Liver (tissue), 9 donors: Measurements from ENCODE around the gene BRD1. TPM values are rescaled to one million over a fixed set of nuclear protein-coding genes. Genes with fewer than 3 reads are reported as not detected.

Experiments
- DNase-seq: peaks from one replicate; pipeline ENCODE4 v3.0.0-alpha.2; 2017; ENCODE audit warnings: low spot score
- H3K27ac ChIP-seq, 2 donors: one replicate each; pipeline ENCODE4 v1.7.0; 2013; ENCODE audit warnings: inconsistent platforms in 2 of 2, low read length in 2 of 2, control low read depth in 1 of 2, low read depth in 1 of 2, mild to moderate bottlenecking in 1 of 2
- H3K27me3 ChIP-seq, 4 donors: one replicate each; pipeline versions ENCODE4 v1.6.1 to v1.7.0; 2013; ENCODE audit warnings: low read length in 3 of 4, inconsistent platforms in 1 of 4, mild to moderate bottlenecking in 1 of 4, moderate library complexity in 1 of 4; ENCODE audit not compliant: control insufficient read depth in 4 of 4, insufficient read depth in 4 of 4
- H3K36me3 ChIP-seq, 4 donors: one replicate each; pipeline versions ENCODE4 v1.6.1 to v1.7.0; 2013; ENCODE audit warnings: low read length in 3 of 4, mild to moderate bottlenecking in 3 of 4, low read depth in 1 of 4, moderate library complexity in 1 of 4; ENCODE audit not compliant: control insufficient read depth in 4 of 4, insufficient read depth in 3 of 4
- H3K4me1 ChIP-seq, 4 donors: one replicate each; pipeline versions ENCODE4 v1.6.1 to v1.7.0; 2013; ENCODE audit warnings: low read length in 3 of 4, mild to moderate bottlenecking in 3 of 4, moderate library complexity in 1 of 4; ENCODE audit not compliant: control insufficient read depth in 4 of 4, insufficient read depth in 4 of 4
- H3K4me3 ChIP-seq, 3 donors: one replicate each; pipeline versions ENCODE4 v1.6.1 to v1.7.0; 2013; ENCODE audit warnings: low read length in 3 of 3, control low read depth in 1 of 3, low read depth in 1 of 3, mild to moderate bottlenecking in 1 of 3
- H3K9ac ChIP-seq, 2 donors: one replicate each; pipeline ENCODE4 v1.7.0; 2013; ENCODE audit warnings: low read length in 2 of 2, mild to moderate bottlenecking in 2 of 2, moderate library complexity in 2 of 2, control low read depth in 1 of 2, low read depth in 1 of 2
- H3K9me3 ChIP-seq, 4 donors: one replicate each; pipeline versions ENCODE4 v1.6.1 to v1.7.0; 2013; ENCODE audit warnings: low read length in 3 of 4; ENCODE audit not compliant: control insufficient read depth in 4 of 4
- EGR1 ChIP-seq, 2 donors: IDR thresholded peaks; 2 replicates each; pipeline ENCODE4 v1.6.1; 2016 to 2018; ENCODE audit warnings: antibody characterized with exemption in 2 of 2, low read depth in 2 of 2
- FOXA1 ChIP-seq: IDR thresholded peaks from 2 replicates; pipeline ENCODE4 v1.6.1; 2016; ENCODE audit warnings: antibody characterized with exemption
- FOXA2 ChIP-seq: IDR thresholded peaks from 2 replicates; pipeline ENCODE4 v1.6.1; 2016; ENCODE audit warnings: antibody characterized with exemption
- GABPA ChIP-seq, 2 donors: IDR thresholded peaks in 1 of 2; conservative IDR thresholded peaks in 1 of 2; 2 replicates each; pipeline ENCODE4 v1.6.1; 2016; ENCODE audit warnings: antibody characterized with exemption in 2 of 2, mild to moderate bottlenecking in 1 of 2, moderate library complexity in 1 of 2
- HNF4A ChIP-seq, 2 donors: conservative IDR thresholded peaks; 2 replicates each; pipeline ENCODE4 v1.6.1; 2016; ENCODE audit warnings: antibody characterized with exemption in 2 of 2, mild to moderate bottlenecking in 2 of 2
- HNF4G ChIP-seq: IDR thresholded peaks from 2 replicates; pipeline ENCODE4 v1.6.1; 2016; ENCODE audit warnings: antibody characterized with exemption
- JUND ChIP-seq, 2 donors: IDR thresholded peaks; 2 replicates each; pipeline ENCODE4 v1.6.1; 2016; ENCODE audit warnings: antibody characterized with exemption in 2 of 2
- NR2F2 ChIP-seq: IDR thresholded peaks from 2 replicates; pipeline ENCODE4 v1.6.1; 2016; ENCODE audit warnings: antibody characterized with exemption
- RAD21 ChIP-seq, 2 donors: IDR thresholded peaks; 2 replicates each; pipeline ENCODE4 v1.6.1; 2016; ENCODE audit warnings: antibody characterized with exemption in 2 of 2, mild to moderate bottlenecking in 2 of 2
- RXRA ChIP-seq, 2 donors: IDR thresholded peaks; 2 replicates each; pipeline ENCODE4 v1.6.1; 2017 to 2018; ENCODE audit warnings: antibody characterized with exemption in 2 of 2, mild to moderate bottlenecking in 1 of 2
- SP1 ChIP-seq: IDR thresholded peaks from 2 replicates; pipeline ENCODE4 v1.6.1; 2018; ENCODE audit warnings: antibody characterized with exemption, mild to moderate bottlenecking
- TAF1 ChIP-seq: conservative IDR thresholded peaks from 2 replicates; pipeline ENCODE4 v1.6.1; 2016; ENCODE audit warnings: antibody characterized with exemption, mild to moderate bottlenecking
- YY1 ChIP-seq: IDR thresholded peaks from 2 replicates; pipeline ENCODE4 v1.6.1; 2016; ENCODE audit warnings: antibody characterized with exemption, mild to moderate bottlenecking
- WGBS: extraction: QIAGEN DNeasy Blood & Tissue Kit; methylation state at CpG from one replicate; pipeline ENCODE4 v1.1.7; 2013; 5-methylcytosine and 5-hydroxymethylcytosine counted together
- polyA plus RNA-seq, 2 donors: library from polyadenylated mRNA; stranded (reverse) in 1 of 2; unstranded in 1 of 2; fragments of 200-250 nt in 1 of 2; fragments of >200 nt in 1 of 2; fragmentation: Nextera tagmentation in 1 of 2; extraction: Ambion mirVana in 1 of 2; gene quantifications; one replicate each; pipeline versions ENCODE4 v1.2.1 to v1.2.3, GENCODE V29; 2013 to 2015
- total RNA-seq, 2 donors: library from RNA; depleted of rRNA; stranded (reverse); fragments of >200 nt; gene quantifications; one replicate each; pipeline ENCODE4 v1.2.3, GENCODE V29; 2014
- TF ChIP-seq, protein P1 (sequence below): fragments of 150-350 bp; IDR thresholded peaks from 2 replicates; pipeline ENCODE4 v1.5.1; 2017; ENCODE audit warnings: improper control_type of control experiment, low read depth, low read length; ENCODE audit not compliant: missing input control
- TF ChIP-seq, protein P2 (sequence below): IDR thresholded peaks from 2 replicates; pipeline ENCODE4 v1.6.1; 2016; ENCODE audit warnings: antibody characterized with exemption
- TF ChIP-seq, protein P3 (sequence below): IDR thresholded peaks from 2 replicates; pipeline ENCODE4 v1.6.1; 2016; ENCODE audit warnings: antibody characterized with exemption, mild to moderate bottlenecking
- TF ChIP-seq, protein P4 (sequence below): IDR thresholded peaks from 2 replicates; pipeline ENCODE4 v1.6.1; 2016; ENCODE audit warnings: antibody characterized with exemption
- TF ChIP-seq, protein P5 (sequence below): IDR thresholded peaks from 2 replicates; pipeline ENCODE4 v1.6.1; 2016; ENCODE audit warnings: antibody characterized with exemption
- donor health status: healthy.
- donor health status: healthy.
- donor health status: healthy.
- donor health status: healthy.
- donor health status: healthy.

Gene BRD1
- total and polyA plus RNA-seq, 4 donors, result 3.3 to 20.7 (median 11.6) TPM

DNA sequence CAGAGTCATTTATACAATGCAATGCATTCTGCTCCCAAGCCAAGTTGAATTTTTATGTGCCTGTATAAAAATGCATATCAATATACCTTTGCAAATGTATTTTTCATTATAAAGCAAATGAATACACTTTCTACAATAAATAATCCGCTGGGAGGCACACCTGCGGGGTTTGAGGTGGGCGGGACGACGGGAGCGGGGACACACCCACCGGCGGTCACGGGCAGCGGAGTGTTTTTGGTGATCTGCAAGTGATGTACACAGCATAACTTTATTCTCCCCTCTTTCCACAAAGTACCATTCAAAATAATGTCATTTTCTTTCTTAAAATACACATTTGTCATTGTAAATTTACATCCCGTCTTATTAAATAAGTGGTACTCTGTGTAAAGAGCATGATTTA is 54.1 kb downstream of the BRD1 start (continued):
- TF ChIP-seq, protein P1, sequence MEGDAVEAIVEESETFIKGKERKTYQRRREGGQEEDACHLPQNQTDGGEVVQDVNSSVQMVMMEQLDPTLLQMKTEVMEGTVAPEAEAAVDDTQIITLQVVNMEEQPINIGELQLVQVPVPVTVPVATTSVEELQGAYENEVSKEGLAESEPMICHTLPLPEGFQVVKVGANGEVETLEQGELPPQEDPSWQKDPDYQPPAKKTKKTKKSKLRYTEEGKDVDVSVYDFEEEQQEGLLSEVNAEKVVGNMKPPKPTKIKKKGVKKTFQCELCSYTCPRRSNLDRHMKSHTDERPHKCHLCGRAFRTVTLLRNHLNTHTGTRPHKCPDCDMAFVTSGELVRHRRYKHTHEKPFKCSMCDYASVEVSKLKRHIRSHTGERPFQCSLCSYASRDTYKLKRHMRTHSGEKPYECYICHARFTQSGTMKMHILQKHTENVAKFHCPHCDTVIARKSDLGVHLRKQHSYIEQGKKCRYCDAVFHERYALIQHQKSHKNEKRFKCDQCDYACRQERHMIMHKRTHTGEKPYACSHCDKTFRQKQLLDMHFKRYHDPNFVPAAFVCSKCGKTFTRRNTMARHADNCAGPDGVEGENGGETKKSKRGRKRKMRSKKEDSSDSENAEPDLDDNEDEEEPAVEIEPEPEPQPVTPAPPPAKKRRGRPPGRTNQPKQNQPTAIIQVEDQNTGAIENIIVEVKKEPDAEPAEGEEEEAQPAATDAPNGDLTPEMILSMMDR, result no peak
- TF ChIP-seq HNF4G, result no peak

DNA sequence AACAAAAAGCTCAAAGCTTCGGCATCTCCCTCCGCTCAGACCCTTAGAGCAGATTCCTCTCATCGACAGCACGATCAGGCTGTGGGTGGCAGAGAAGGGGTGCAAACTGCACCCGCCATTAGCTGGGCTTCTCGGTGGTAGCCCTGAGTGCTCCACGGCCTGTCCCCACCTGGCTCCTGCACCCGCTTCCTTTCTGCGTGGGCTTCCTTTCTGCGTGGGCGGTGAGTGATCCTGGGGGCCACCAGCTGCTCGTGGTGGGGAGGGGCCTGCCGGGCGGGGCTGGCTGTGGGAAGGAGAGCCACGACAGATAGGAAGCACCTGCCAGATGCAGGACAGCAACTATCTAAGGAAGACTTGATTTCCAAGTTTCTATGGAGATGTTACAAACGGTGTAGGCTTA is 55.0 kb downstream of the BRD1 start:
- H3K27me3 ChIP-seq, result no peaks in the 10 kb centered on the region
- no peak for DNase-seq
- no peaks in the 10 kb centered on the region for H3K9me3 ChIP-seq
- H3K4me3 ChIP-seq, result no peak overlapping the region
- H3K27ac ChIP-seq, result no peak overlapping the region
- 87% methylated on average over 16 of the region's 16 CpGs for WGBS
- H3K4me1 ChIP-seq, result no peaks in the 10 kb centered on the region
- TF ChIP-seq JUND (IDR thresholded peaks at IDR 0.05) (no peak), HNF4A (conservative IDR thresholded peaks at IDR 0.05) (no peak), FOXA1 (no peak)
- TF ChIP-seq, protein P2, sequence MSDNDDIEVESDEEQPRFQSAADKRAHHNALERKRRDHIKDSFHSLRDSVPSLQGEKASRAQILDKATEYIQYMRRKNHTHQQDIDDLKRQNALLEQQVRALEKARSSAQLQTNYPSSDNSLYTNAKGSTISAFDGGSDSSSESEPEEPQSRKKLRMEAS, result no peak
- H3K9ac ChIP-seq, result no peak overlapping the region
- peaks cover 20 to 48% (median 26%) of the 10 kb centered on the region in 4 donors for H3K36me3 ChIP-seq

DNA sequence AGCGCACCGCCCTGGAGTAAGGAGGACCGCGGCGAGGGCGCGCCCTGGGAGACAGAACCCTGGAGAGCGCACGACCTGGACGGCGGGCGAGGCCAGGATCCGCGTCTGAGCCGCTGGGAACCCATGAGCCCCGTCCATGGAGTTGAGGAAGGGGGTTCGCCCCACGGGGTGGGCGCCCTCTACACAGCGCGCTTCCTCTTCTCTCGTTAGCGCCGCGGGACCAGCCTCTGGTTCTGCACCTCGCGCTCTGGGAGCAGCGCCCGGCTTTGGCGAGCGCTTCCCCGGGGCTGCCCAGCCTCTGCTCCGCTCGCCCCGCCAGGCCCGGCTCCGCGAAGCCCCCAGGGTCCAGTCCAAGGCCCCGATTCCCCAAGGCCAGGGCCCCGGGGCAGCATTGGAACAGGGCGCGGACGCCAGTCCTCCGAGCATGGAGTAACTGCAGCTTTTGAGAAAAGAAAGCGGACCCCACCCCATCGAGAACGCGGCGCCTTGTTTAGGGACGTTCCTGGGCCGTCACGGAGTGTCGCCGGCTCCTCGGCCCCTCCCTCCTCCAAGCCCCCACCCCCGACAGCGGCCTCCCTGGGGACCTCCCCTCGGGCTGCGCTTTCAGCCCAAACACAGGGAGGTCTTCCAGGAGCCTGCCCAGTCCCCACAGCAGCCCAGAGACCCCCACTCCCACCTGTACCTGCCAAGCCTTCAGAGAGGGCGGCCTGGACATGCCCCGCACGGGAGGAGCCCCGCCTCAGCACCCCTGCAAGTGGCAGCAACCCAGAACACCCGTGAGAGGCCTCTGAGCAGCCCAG is 56.2 kb downstream of the BRD1 start:
- Histone ChIP-seq H3K4me1 (no peaks in the 10 kb centered on the region), H3K27ac (no peak overlapping the region), H3K27me3 (no peaks in the 10 kb centered on the region), H3K9me3 (peaks cover 0 to 6% (median 2%) of the 10 kb centered on the region in 4 donors), H3K36me3 (peaks cover 12 to 36% (median 19%) of the 10 kb centered on the region in 4 donors), H3K4me3 (no peak overlapping the region), H3K9ac (no peak overlapping the region)
- no peak for DNase-seq
- 66% methylated on average over 64 of the region's 64 CpGs for WGBS
- TF ChIP-seq, protein P1, result no peak
- TF ChIP-seq, protein P3, sequence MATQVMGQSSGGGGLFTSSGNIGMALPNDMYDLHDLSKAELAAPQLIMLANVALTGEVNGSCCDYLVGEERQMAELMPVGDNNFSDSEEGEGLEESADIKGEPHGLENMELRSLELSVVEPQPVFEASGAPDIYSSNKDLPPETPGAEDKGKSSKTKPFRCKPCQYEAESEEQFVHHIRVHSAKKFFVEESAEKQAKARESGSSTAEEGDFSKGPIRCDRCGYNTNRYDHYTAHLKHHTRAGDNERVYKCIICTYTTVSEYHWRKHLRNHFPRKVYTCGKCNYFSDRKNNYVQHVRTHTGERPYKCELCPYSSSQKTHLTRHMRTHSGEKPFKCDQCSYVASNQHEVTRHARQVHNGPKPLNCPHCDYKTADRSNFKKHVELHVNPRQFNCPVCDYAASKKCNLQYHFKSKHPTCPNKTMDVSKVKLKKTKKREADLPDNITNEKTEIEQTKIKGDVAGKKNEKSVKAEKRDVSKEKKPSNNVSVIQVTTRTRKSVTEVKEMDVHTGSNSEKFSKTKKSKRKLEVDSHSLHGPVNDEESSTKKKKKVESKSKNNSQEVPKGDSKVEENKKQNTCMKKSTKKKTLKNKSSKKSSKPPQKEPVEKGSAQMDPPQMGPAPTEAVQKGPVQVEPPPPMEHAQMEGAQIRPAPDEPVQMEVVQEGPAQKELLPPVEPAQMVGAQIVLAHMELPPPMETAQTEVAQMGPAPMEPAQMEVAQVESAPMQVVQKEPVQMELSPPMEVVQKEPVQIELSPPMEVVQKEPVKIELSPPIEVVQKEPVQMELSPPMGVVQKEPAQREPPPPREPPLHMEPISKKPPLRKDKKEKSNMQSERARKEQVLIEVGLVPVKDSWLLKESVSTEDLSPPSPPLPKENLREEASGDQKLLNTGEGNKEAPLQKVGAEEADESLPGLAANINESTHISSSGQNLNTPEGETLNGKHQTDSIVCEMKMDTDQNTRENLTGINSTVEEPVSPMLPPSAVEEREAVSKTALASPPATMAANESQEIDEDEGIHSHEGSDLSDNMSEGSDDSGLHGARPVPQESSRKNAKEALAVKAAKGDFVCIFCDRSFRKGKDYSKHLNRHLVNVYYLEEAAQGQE, result no peak
- TF ChIP-seq TAF1, result no peak
- TF ChIP-seq, protein P2, result no peak
- no peak for TF ChIP-seq YY1
- TF ChIP-seq HNF4A (conservative IDR thresholded peaks at IDR 0.05), result no peak
- TF ChIP-seq, protein P4, sequence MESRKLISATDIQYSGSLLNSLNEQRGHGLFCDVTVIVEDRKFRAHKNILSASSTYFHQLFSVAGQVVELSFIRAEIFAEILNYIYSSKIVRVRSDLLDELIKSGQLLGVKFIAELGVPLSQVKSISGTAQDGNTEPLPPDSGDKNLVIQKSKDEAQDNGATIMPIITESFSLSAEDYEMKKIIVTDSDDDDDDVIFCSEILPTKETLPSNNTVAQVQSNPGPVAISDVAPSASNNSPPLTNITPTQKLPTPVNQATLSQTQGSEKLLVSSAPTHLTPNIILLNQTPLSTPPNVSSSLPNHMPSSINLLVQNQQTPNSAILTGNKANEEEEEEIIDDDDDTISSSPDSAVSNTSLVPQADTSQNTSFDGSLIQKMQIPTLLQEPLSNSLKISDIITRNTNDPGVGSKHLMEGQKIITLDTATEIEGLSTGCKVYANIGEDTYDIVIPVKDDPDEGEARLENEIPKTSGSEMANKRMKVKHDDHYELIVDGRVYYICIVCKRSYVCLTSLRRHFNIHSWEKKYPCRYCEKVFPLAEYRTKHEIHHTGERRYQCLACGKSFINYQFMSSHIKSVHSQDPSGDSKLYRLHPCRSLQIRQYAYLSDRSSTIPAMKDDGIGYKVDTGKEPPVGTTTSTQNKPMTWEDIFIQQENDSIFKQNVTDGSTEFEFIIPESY, result no peak
- TF ChIP-seq, protein P5, sequence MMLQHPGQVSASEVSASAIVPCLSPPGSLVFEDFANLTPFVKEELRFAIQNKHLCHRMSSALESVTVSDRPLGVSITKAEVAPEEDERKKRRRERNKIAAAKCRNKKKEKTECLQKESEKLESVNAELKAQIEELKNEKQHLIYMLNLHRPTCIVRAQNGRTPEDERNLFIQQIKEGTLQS, result no peak
- no peak for TF ChIP-seq GABPA (IDR thresholded peaks at IDR 0.05 in 1 of 2, conservative IDR thresholded peaks at IDR 0.05 in 1 of 2)
- no peak for TF ChIP-seq HNF4G
- no peak for TF ChIP-seq NR2F2
- no peak for TF ChIP-seq RAD21 (IDR thresholded peaks at IDR 0.05)
- TF ChIP-seq EGR1 (IDR thresholded peaks at IDR 0.05; ENCODE audit: low read depth in 2 of 2), result no peak
- TF ChIP-seq RXRA (IDR thresholded peaks at IDR 0.05), result no peak
- no peak for TF ChIP-seq SP1
- TF ChIP-seq FOXA2, result no peak
